ENCODE results near the gene CNKSR1. TPM values are rescaled to one million over a fixed set of nuclear protein-coding genes. Genes with fewer than 3 reads are reported as not detected.

Gene CNKSR1
- total and polyA plus RNA-seq, 2 donors (not counting 1 experiment from before 2014, with no cell fraction given): not detected

- Histone ChIP-seq H3K9ac (ENCODE audit: insufficient read depth, low read length) (no peak overlapping the region), H3K4me1 (ENCODE audit: control insufficient read depth, extremely low read depth, insufficient read depth, low read length) (no peaks in the 10 kb centered on the region), H3K27me3 (ENCODE audit: control insufficient read depth, insufficient read depth, low read length) (peaks cover 10% of the 10 kb centered on the region), H3K9me3 (ENCODE audit: control insufficient read depth, insufficient read depth, low read depth, low read length) (no peaks in the 10 kb centered on the region), H2AFZ (ENCODE audit: low read length) (no peak overlapping the region), H3K36me3 (ENCODE audit: control insufficient read depth, insufficient read depth, low read length) (no peaks in the 10 kb centered on the region), H3K27ac (ENCODE audit: insufficient read depth, low read length) (no peak overlapping the region), H3K4me3 (replicated peaks in 1 of 4; ENCODE audit: control extremely low read depth in 1 of 4, insufficient read depth in 1 of 4, low read depth in 3 of 4, low read length in 4 of 4) (no peak overlapping the region), H3K79me2 (ENCODE audit: control insufficient read depth, insufficient read depth, low read length) (no peaks in the 10 kb centered on the region), H4K20me1 (ENCODE audit: control insufficient read depth, extremely low read depth, insufficient read depth, low read length) (no peaks in the 10 kb centered on the region), H3K4me2 (ENCODE audit: extremely low read depth, insufficient read depth, low read length) (no peak overlapping the region)
- DNase-seq (ENCODE audit: low read depth in 2 of 2): no peak
- TF ChIP-seq EZH2 (IDR thresholded peaks at IDR 0.05; ENCODE audit: low read length, missing control alignments) (no peak), CTCF (conservative IDR thresholded peaks at IDR 0.05 in 1 of 2, IDR thresholded peaks at IDR 0.05 in 1 of 2; ENCODE audit: low read depth in 1 of 2, low read length in 2 of 2) (no peak)
Measured at GRCh38 chr1:26197813-26198212, 20.5 kb downstream of the CNKSR1 start.

DNA sequence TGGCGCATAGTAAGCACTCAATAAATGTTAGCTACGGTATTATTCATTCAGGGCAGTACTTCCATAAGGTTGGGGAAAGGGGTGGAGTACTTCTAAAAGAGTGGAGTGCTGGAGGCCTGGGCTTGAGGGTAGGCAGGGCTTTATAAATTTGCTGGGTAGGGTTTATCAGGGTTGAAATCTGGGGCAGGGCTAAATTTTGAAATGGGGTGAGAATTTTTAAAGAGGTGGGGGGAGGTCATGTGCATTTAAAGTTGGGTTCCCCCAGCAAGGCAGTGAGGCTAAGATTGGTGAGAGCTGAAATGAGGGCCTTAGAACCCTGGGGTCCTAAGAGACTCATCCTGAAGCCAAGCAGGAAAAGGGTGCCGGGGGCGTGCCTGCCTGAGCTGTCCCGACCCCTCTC, 23.1 kb downstream of the CNKSR1 start:
- Histone ChIP-seq H3K27ac (ENCODE audit: insufficient read depth, low read length) (no peak overlapping the region), H3K4me3 (replicated peaks in 1 of 4; ENCODE audit: control extremely low read depth in 1 of 4, insufficient read depth in 1 of 4, low read depth in 3 of 4, low read length in 4 of 4) (no peak overlapping the region), H3K4me2 (ENCODE audit: extremely low read depth, insufficient read depth, low read length) (no peak overlapping the region), H3K4me1 (ENCODE audit: control insufficient read depth, extremely low read depth, insufficient read depth, low read length) (no peaks in the 10 kb centered on the region), H3K36me3 (ENCODE audit: control insufficient read depth, insufficient read depth, low read length) (no peaks in the 10 kb centered on the region), H3K79me2 (ENCODE audit: control insufficient read depth, insufficient read depth, low read length) (no peaks in the 10 kb centered on the region), H3K27me3 (ENCODE audit: control insufficient read depth, insufficient read depth, low read length) (peaks cover 8% of the 10 kb centered on the region), H4K20me1 (ENCODE audit: control insufficient read depth, extremely low read depth, insufficient read depth, low read length) (no peaks in the 10 kb centered on the region), H2AFZ (ENCODE audit: low read length) (no peak overlapping the region), H3K9ac (ENCODE audit: insufficient read depth, low read length) (no peak overlapping the region), H3K9me3 (ENCODE audit: control insufficient read depth, insufficient read depth, low read depth, low read length) (no peaks in the 10 kb centered on the region)
- TF ChIP-seq CTCF (conservative IDR thresholded peaks at IDR 0.05 in 1 of 2, IDR thresholded peaks at IDR 0.05 in 1 of 2; ENCODE audit: low read depth in 1 of 2, low read length in 2 of 2): no peak
- DNase-seq (ENCODE audit: low read depth in 2 of 2): no peak

DNA sequence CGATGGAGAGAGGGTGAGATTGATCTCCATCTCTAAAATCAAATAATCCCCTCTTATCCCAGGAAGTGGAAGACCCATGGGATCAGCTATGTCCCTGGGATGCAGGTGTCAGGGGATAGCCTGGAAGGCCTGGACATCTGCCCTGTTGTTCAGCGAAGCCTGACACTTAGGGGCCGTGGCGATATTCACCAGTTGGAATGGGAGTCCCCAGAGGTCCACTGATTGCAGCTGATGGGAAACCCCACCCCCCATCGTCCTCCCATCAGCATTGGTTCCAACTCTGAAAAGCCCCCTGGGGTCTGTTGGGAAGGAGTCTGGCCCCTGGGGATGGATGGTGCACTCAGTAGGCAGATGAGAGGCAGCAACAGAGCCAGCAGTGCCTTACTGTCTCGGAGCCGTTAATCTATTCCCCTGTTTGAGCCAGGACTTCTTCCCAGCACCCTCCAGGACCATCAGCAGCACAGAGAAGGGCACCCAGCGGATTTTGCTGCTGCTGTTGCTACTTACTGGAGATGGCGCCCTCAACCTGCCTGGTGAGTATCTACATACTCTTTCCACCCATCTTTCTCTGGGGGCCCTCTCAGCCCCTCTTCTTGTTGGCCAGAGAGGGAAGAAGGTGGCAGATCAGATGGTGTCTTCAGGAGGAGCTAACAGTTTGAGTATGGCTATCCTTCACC, 26.5 kb downstream of the CNKSR1 start:
- Histone ChIP-seq H3K27me3 (ENCODE audit: control insufficient read depth, insufficient read depth, low read length) (peaks cover 4% of the 10 kb centered on the region), H3K4me2 (ENCODE audit: extremely low read depth, insufficient read depth, low read length) (no peak overlapping the region), H3K4me3 (replicated peaks in 1 of 4; ENCODE audit: control extremely low read depth in 1 of 4, insufficient read depth in 1 of 4, low read depth in 3 of 4, low read length in 4 of 4) (no peak overlapping the region), H3K79me2 (ENCODE audit: control insufficient read depth, insufficient read depth, low read length) (no peaks in the 10 kb centered on the region), H4K20me1 (ENCODE audit: control insufficient read depth, extremely low read depth, insufficient read depth, low read length) (no peaks in the 10 kb centered on the region), H3K9me3 (ENCODE audit: control insufficient read depth, insufficient read depth, low read depth, low read length) (no peaks in the 10 kb centered on the region), H2AFZ (ENCODE audit: low read length) (no peak overlapping the region), H3K9ac (ENCODE audit: insufficient read depth, low read length) (no peak overlapping the region), H3K4me1 (ENCODE audit: control insufficient read depth, extremely low read depth, insufficient read depth, low read length) (no peaks in the 10 kb centered on the region), H3K27ac (ENCODE audit: insufficient read depth, low read length) (no peak overlapping the region), H3K36me3 (ENCODE audit: control insufficient read depth, insufficient read depth, low read length) (no peaks in the 10 kb centered on the region)
- no peak for DNase-seq (ENCODE audit: low read depth in 2 of 2)
- no peak for TF ChIP-seq EZH2 (IDR thresholded peaks at IDR 0.05; ENCODE audit: low read length, missing control alignments)
- TF ChIP-seq CTCF (conservative IDR thresholded peaks at IDR 0.05 in 1 of 2, IDR thresholded peaks at IDR 0.05 in 1 of 2; ENCODE audit: low read depth in 1 of 2, low read length in 2 of 2): no peak

All from fibroblast of lung (primary cell).